ENCODE data around the gene STRN3. TPM values are rescaled to one million over a fixed set of nuclear protein-coding genes. Genes with fewer than 3 reads are reported as not detected.

Gene STRN3
- total RNA-seq, 2 experiments from 2014 or later: 14.7 to 15.3 TPM

DNA sequence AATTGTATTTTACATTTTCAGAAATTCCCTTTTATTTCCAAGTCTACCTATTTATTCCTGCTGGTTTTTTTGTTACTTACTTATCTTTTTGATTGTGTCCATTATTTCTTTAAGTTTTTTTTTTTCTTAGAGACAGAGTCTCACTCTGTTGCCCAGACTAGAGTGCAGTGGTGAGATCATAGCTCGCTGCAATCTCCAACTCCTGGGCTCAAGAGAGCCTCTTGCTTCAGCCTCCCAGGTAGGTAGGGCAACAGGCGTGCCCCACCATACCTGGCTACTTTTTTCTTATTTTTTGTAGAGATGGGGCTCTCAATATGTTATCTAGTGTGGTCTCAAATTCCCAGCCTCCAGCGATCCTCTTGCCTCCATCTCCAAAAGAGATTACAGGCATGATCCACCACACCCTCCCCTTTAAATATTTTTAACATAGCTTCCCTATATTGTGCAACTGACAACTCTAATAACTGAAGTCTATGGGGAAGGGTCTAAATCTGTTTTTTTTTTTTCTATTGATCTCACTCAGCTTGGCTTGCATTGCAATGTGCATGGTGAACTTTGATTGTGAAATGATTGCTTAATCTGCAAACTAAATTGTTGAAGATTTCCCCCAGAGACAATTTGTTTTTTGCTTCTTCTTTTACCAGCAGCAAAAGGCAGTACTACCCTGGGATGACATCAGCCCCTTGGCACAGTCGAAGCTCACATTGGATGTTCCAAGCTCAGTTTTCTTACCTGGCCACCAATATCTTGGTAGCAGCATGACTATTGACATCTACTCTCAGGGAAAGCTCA lies 177.5 kb downstream of the STRN3 start:
- peaks cover 2% of the 10 kb centered on the region for H3K4me1 Mint-ChIP-seq (ENCODE audit: low read depth)
- ChIA-PET CTCF (no interaction called here), POLR2A (no interaction called here)
- ATAC-seq (no peak), DNase-seq (no peak)
- H3K27ac Mint-ChIP-seq: no peak overlapping the region
- TF ChIP-seq, protein P1, sequence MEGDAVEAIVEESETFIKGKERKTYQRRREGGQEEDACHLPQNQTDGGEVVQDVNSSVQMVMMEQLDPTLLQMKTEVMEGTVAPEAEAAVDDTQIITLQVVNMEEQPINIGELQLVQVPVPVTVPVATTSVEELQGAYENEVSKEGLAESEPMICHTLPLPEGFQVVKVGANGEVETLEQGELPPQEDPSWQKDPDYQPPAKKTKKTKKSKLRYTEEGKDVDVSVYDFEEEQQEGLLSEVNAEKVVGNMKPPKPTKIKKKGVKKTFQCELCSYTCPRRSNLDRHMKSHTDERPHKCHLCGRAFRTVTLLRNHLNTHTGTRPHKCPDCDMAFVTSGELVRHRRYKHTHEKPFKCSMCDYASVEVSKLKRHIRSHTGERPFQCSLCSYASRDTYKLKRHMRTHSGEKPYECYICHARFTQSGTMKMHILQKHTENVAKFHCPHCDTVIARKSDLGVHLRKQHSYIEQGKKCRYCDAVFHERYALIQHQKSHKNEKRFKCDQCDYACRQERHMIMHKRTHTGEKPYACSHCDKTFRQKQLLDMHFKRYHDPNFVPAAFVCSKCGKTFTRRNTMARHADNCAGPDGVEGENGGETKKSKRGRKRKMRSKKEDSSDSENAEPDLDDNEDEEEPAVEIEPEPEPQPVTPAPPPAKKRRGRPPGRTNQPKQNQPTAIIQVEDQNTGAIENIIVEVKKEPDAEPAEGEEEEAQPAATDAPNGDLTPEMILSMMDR (IDR thresholded peaks at IDR 0.05): no peak
- peaks cover 41% of the 10 kb centered on the region for H3K27me3 Mint-ChIP-seq
- H3K4me3 Mint-ChIP-seq: no peak overlapping the region
- no peaks in the 10 kb centered on the region for H3K9me3 Mint-ChIP-seq
- H3K36me3 Mint-ChIP-seq (ENCODE audit: low read depth): no peaks in the 10 kb centered on the region
- intact Hi-C loops (cut with micrococcal nuclease): no loop called here

Small RNAs within 50 kb of the gene (microRNA-seq; reads per million reads assigned to microRNA genes)
- gene MIR624 (ENCODE audit: borderline microRNAs expressed, borderline replicate concordance): 18.5 reads per million, percentile 44 among the genes with 10 or more reads in this experiment

Other genes starting within 250 kb of the STRN3 start
- 1 to 10 TPM; 5.8 TPM for gene COCH, start 151.8 kb downstream of the STRN3 start, total RNA-seq
- gene AP4S1, start 730 bp downstream of the STRN3 start, total RNA-seq: 1 to 10 TPM; 3.6 to 4.0 TPM
- 10 to 100 TPM; 78.9 to 82.2 TPM for gene HECTD1, start 181.4 kb upstream of the STRN3 start, total RNA-seq